H9 (cell line): ENCODE data around the gene UBAC2. TPM values are rescaled to one million over a fixed set of nuclear protein-coding genes. Genes with fewer than 3 reads are reported as not detected.

ENCODE experiments used
- DNase-seq: peaks from one replicate; pipeline ENCODE4 v3.0.0-alpha.2; 2017
- H2AFZ ChIP-seq: one replicate; pipeline ENCODE4 v1.6.1; 2013; ENCODE audit warnings: mild to moderate bottlenecking, low read length, control low read depth, moderate library complexity
- H2AK5ac ChIP-seq: 2 replicates; pipeline ENCODE4 v1.6.1; 2013; ENCODE audit warnings: low read length, control low read depth, mixed read lengths; ENCODE audit not compliant: insufficient read length
- H2BK120ac ChIP-seq: one replicate; pipeline ENCODE4 v1.6.1; 2013; ENCODE audit warnings: low read depth, mild to moderate bottlenecking, low read length, control low read depth, inconsistent platforms; ENCODE audit not compliant: poor library complexity, severe bottlenecking
- H2BK12ac ChIP-seq: 2 replicates; pipeline ENCODE4 v1.6.1; 2013; ENCODE audit warnings: low read length, control low read depth, mixed read lengths, low read depth; ENCODE audit not compliant: insufficient read length
- H2BK15ac ChIP-seq: 2 replicates; pipeline ENCODE4 v1.6.1; 2013; ENCODE audit warnings: low read depth, low read length, control low read depth
- H2BK20ac ChIP-seq: one replicate; pipeline ENCODE4 v1.6.1; 2013; ENCODE audit warnings: low read depth, mild to moderate bottlenecking, low read length, control low read depth, inconsistent platforms; ENCODE audit not compliant: poor library complexity, severe bottlenecking
- H2BK5ac ChIP-seq: 2 replicates; pipeline ENCODE4 v1.6.1; 2013; ENCODE audit warnings: low read length, control low read depth, mixed read lengths; ENCODE audit not compliant: insufficient read length
- H3K14ac ChIP-seq: 2 replicates; pipeline ENCODE4 v1.6.1; 2013; ENCODE audit warnings: low read length, control low read depth; ENCODE audit not compliant: insufficient read depth
- H3K18ac ChIP-seq: 2 replicates; pipeline ENCODE4 v1.6.1; 2013; ENCODE audit warnings: low read depth, mild to moderate bottlenecking, mixed read lengths, low read length, control low read depth; ENCODE audit not compliant: insufficient read length
- H3K23ac ChIP-seq: 2 replicates; pipeline ENCODE4 v1.6.1; 2013; ENCODE audit warnings: low read length, control low read depth, mixed read lengths, low read depth; ENCODE audit not compliant: insufficient read length
- H3K23me2 ChIP-seq: 2 replicates; pipeline ENCODE4 v1.6.1; 2013; ENCODE audit warnings: low read depth, mild to moderate bottlenecking, mixed read lengths, low read length, control low read depth; ENCODE audit not compliant: insufficient read length, poor library complexity, severe bottlenecking
- H3K27ac ChIP-seq: 2 replicates; pipeline ENCODE4 v1.5.1; 2013; ENCODE audit warnings: low read length, control low read depth, mixed read lengths, low read depth; ENCODE audit not compliant: insufficient read length
- H3K27me3 ChIP-seq: 2 replicates; pipeline ENCODE4 v1.6.1; 2013; ENCODE audit warnings: low read length, control low read depth, inconsistent platforms; ENCODE audit not compliant: insufficient read depth
- H3K4ac ChIP-seq: 2 replicates; pipeline ENCODE4 v1.6.1; 2013; ENCODE audit warnings: low read depth, mild to moderate bottlenecking, control low read depth, inconsistent platforms, low read length, moderate library complexity
- H3K4me1 ChIP-seq: 2 replicates; pipeline ENCODE4 v1.6.1; 2013; ENCODE audit warnings: low read length, control low read depth, inconsistent platforms; ENCODE audit not compliant: insufficient read depth
- H3K4me2 ChIP-seq: 2 replicates; pipeline ENCODE4 v1.6.1; 2013; ENCODE audit warnings: low read length, control low read depth, mixed read lengths; ENCODE audit not compliant: insufficient read length, insufficient read depth
- H3K56ac ChIP-seq: 2 replicates; pipeline ENCODE4 v1.6.1; 2013; ENCODE audit warnings: low read depth, mild to moderate bottlenecking, mixed read lengths, low read length, control low read depth; ENCODE audit not compliant: insufficient read length
- H3K79me1 ChIP-seq: 2 replicates; pipeline ENCODE4 v1.6.1; 2013; ENCODE audit warnings: low read depth, mild to moderate bottlenecking, moderate library complexity, low read length, control low read depth, inconsistent platforms; ENCODE audit not compliant: insufficient read depth, poor library complexity, severe bottlenecking
- H3K79me2 ChIP-seq: 2 replicates; pipeline ENCODE4 v1.6.1; 2013; ENCODE audit warnings: low read length, control low read depth, inconsistent platforms; ENCODE audit not compliant: insufficient read depth
- H3K9ac ChIP-seq: 2 replicates; pipeline ENCODE4 v1.6.1; 2013; ENCODE audit warnings: low read length, control low read depth, mixed read lengths; ENCODE audit not compliant: insufficient read length; ENCODE audit errors: extremely low read depth
- H3K9me3 ChIP-seq: one replicate; pipeline ENCODE4 v1.6.1; 2013; ENCODE audit warnings: low read depth, low read length, inconsistent platforms; ENCODE audit not compliant: control insufficient read depth
- H3T11ph ChIP-seq: one replicate; pipeline ENCODE4 v1.6.1; 2013; ENCODE audit warnings: mild to moderate bottlenecking, low read length, control low read depth, inconsistent platforms
- H4K20me1 ChIP-seq: one replicate; pipeline ENCODE4 v1.6.1; 2013; ENCODE audit not compliant: control insufficient read depth, insufficient read length, insufficient read depth
- H4K5ac ChIP-seq: 2 replicates; pipeline ENCODE4 v1.6.1; 2013; ENCODE audit warnings: low read depth, mild to moderate bottlenecking, mixed read lengths, low read length, control low read depth; ENCODE audit not compliant: insufficient read length
- H4K8ac ChIP-seq: replicated peaks from 2 replicates; pipeline ENCODE4 v1.6.1; 2013; ENCODE audit warnings: low read length, control low read depth, mixed read lengths, low read depth; ENCODE audit not compliant: insufficient read length
- H4K91ac ChIP-seq: 2 replicates; pipeline ENCODE4 v1.6.1; 2013; ENCODE audit warnings: low read depth, mild to moderate bottlenecking, moderate library complexity, mixed read lengths, low read length, control low read depth; ENCODE audit not compliant: insufficient read length
- H3K27ac Mint-ChIP-seq, 3 experiments: 2 replicates in 2 of 3; 3 replicates in 1 of 3; pipeline ENCODE4 v1.8.0; 2020 to 2021; ENCODE audit warnings: mixed read lengths in 3 of 3, mild to moderate bottlenecking in 1 of 3, moderate library complexity in 1 of 3
- H3K27me3 Mint-ChIP-seq: 2 replicates; pipeline ENCODE4 v1.8.0; 2021; ENCODE audit warnings: low read depth, mild to moderate bottlenecking, moderate library complexity, mixed read lengths
- H3K36me3 Mint-ChIP-seq, 3 experiments: 2 replicates in 2 of 3; 3 replicates in 1 of 3; pipeline ENCODE4 v1.8.0; 2020 to 2021; ENCODE audit warnings: low read depth in 3 of 3, mixed read lengths in 3 of 3; ENCODE audit not compliant: insufficient read depth in 1 of 3
- H3K4me1 Mint-ChIP-seq, 2 experiments: 2 replicates each; pipeline ENCODE4 v1.8.0; 2020; ENCODE audit warnings: mixed read lengths in 2 of 2
- H3K4me3 Mint-ChIP-seq, 2 experiments: 2 replicates in 1 of 2; 3 replicates in 1 of 2; pipeline ENCODE4 v1.8.0; 2020 to 2021; ENCODE audit warnings: mild to moderate bottlenecking in 2 of 2, mixed read lengths in 2 of 2, moderate library complexity in 1 of 2
- H3K9me3 Mint-ChIP-seq, 2 experiments: 2 replicates in 1 of 2; 3 replicates in 1 of 2; pipeline ENCODE4 v1.8.0; 2020; ENCODE audit warnings: mild to moderate bottlenecking in 2 of 2, mixed read lengths in 2 of 2, moderate library complexity in 1 of 2
- WGBS: extraction: QIAGEN DNeasy Blood & Tissue Kit; methylation state at CpG from one replicate; pipeline ENCODE4 v1.1.7; 2013; ENCODE audit warnings: missing lambda C conversion rate, low lambda C conversion rate, mixed read lengths; ENCODE audit not compliant: insufficient read length; ENCODE audit errors: extremely low coverage; 5-methylcytosine and 5-hydroxymethylcytosine counted together
- total RNA-seq: library from RNA; stranded (reverse); gene quantifications from 2 replicates; pipeline ENCODE4 v1.2.1, GENCODE V29; 2021
- TF ChIP-seq, protein P1 (sequence below): fragments of 200-600 bp; sonication (generic); conservative IDR thresholded peaks from 3 replicates; pipeline ENCODE4 v1.8.0; 2021; ENCODE audit warnings: antibody characterized with exemption, mild to moderate bottlenecking

UBAC2 gene
- total RNA-seq, 1 experiment from 2014 or later: 52.3 TPM

DNA sequence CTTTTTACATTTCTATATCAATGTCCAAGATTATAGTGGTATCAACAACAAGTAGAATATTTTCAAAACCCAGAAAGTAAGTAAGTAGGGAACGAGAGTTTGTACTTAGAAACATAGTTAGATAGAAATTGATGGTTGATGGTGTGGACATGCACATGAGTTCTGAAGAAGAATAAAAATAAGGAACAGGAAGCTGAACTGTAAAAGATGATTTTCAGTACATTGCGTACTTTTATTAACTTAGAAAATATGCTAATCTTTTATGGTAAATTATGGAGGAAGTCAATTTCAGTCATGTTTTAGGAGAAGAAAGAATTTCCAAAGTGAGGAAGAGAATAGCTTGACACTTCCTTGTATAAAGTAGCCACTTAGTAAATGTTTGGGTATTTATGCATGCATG is 69.9 kb downstream of the UBAC2 start:
- Histone ChIP-seq H3K79me2 (no peaks in the 10 kb centered on the region), H2BK12ac (no peak overlapping the region), H2BK5ac (no peak overlapping the region), H3T11ph (no peak overlapping the region), H3K79me1 (peaks cover 3% of the 10 kb centered on the region), H2BK120ac (no peak overlapping the region), H3K56ac (no peak overlapping the region), H3K9ac (no peak overlapping the region), H3K14ac (no peak overlapping the region), H3K4me1 (no peaks in the 10 kb centered on the region), H2AK5ac (no peak overlapping the region), H3K9me3 (no peaks in the 10 kb centered on the region), H4K5ac (no peak overlapping the region), H3K4ac (no peak overlapping the region), H3K18ac (no peak overlapping the region), H4K8ac (no peak overlapping the region), H3K23me2 (no peaks in the 10 kb centered on the region), H4K91ac (no peak overlapping the region), H3K4me2 (no peak overlapping the region), H2BK20ac (no peak overlapping the region), H2AFZ (no peak overlapping the region), H3K23ac (no peak overlapping the region), H3K27me3 (no peaks in the 10 kb centered on the region), H4K20me1 (no peaks in the 10 kb centered on the region), H3K27ac (no peak overlapping the region), H2BK15ac (no peak overlapping the region)
- no peaks in the 10 kb centered on the region for H3K27me3 Mint-ChIP-seq
- peaks cover 3% of the 10 kb centered on the region in 2 experiments; a peak in 3 of 5 replicates for H3K9me3 Mint-ChIP-seq
- H3K4me3 Mint-ChIP-seq: no peak overlapping the region
- no peak for DNase-seq
- peaks cover 0 to 11% (median 4%) of the 10 kb centered on the region in 3 experiments; a peak in 3 of 7 replicates for H3K36me3 Mint-ChIP-seq
- peaks cover 1 to 3% of the 10 kb centered on the region in 2 experiments; a peak in 2 of 4 replicates for H3K4me1 Mint-ChIP-seq
- TF ChIP-seq, protein P1, sequence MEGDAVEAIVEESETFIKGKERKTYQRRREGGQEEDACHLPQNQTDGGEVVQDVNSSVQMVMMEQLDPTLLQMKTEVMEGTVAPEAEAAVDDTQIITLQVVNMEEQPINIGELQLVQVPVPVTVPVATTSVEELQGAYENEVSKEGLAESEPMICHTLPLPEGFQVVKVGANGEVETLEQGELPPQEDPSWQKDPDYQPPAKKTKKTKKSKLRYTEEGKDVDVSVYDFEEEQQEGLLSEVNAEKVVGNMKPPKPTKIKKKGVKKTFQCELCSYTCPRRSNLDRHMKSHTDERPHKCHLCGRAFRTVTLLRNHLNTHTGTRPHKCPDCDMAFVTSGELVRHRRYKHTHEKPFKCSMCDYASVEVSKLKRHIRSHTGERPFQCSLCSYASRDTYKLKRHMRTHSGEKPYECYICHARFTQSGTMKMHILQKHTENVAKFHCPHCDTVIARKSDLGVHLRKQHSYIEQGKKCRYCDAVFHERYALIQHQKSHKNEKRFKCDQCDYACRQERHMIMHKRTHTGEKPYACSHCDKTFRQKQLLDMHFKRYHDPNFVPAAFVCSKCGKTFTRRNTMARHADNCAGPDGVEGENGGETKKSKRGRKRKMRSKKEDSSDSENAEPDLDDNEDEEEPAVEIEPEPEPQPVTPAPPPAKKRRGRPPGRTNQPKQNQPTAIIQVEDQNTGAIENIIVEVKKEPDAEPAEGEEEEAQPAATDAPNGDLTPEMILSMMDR: no peak
- no peak overlapping the region for H3K27ac Mint-ChIP-seq
- whole genome bisulfite sequencing: no CpG with 5 or more reads among the region's 2 CpGs
